ENCODE results near the gene FIGN.

The FIGN gene

GRCh38 chr2:163773276-163773675 is 37.5 kb upstream of the FIGN start:
- no peak for TF ChIP-seq CTCF (conservative IDR thresholded peaks at IDR 0.05)
- TF ChIP-seq ZFX (IDR thresholded peaks at IDR 0.05) = no peak
- H3K27ac ChIP-seq = no peak overlapping the region

DNA sequence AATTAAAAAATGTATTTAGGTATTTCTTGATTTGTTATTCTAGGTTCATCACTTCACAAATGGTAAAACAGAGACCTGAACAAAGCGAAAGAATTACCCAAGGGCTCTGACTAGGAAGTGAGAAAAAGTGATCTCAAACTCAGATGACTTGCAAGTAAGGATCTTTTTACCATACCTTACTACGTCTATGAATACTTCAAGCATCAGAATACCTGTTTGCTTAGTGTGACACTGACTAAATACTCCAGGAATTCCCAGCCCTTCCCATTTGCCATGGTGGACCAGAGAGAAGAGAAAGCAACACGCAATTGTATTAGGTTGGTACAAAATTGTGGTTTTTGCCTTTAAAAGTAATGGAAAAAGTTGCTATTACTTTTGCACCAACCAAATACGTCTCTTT is 35.8 kb upstream of the FIGN start:
- H3K27ac ChIP-seq = no peak overlapping the region
- TF ChIP-seq CTCF (conservative IDR thresholded peaks at IDR 0.05) (no peak), ZFX (IDR thresholded peaks at IDR 0.05) (no peak)

DNA sequence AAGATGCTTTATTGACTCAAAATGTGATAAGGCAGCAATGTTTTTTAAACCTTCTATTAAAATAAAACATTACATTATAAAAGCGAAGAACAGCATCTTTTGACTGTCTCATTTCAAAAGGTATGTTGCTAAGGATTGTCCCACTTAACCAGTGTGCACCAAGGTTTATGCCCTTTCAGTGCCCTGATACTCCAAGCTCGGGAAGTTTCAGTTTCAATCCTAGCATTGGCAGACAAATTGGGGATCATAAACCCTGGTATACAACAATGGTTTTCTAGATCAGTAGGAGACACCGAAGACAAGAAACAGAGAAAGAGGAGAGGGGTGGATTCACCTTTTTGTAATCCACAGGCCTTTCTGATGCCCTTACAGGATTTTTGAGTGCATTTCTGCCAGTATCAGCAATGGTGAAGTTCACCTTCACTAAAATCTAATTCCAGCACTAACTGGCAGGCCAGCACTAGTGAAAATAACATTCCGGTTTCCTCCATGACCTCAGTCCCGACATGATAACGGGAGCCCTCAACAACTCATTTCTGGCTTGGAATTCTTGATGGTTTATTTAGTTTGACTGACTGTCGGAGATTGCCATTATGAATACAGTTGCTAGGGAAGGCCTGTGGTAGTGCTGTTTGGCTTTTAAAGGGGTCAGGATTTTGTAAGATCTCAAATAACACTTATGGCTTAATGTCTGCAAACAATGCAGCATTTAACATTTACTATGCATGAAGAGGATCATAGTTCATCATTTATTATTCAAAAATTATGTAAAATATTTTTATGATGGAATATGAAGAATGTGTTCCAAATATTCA is 33.3 kb upstream of the FIGN start:
- H3K27ac ChIP-seq = no peak overlapping the region
- TF ChIP-seq CTCF (conservative IDR thresholded peaks at IDR 0.05) (no peak), ZFX (IDR thresholded peaks at IDR 0.05) (no peak)

DNA sequence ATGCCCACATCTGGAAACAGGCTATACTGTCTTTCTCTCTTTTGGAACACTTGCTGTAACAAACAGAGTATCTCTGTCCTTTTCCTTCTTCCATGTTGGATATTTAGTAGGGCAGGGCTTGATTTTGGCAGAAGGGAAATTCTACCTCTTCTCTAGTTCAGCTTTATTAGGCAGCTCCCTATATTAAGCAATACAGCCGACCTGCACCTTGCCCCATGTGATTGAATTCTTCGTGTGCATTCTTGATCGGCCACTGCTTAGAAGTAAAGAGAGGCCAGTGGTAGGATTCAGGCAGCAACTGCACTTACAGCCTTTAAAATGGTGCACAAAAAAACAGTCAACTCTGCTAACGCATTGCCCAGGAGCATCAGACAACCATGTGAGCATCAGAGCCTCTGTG is 31.3 kb upstream of the FIGN start:
- TF ChIP-seq ZFX (IDR thresholded peaks at IDR 0.05) (no peak), CTCF (conservative IDR thresholded peaks at IDR 0.05) (no peak)
- H3K27ac ChIP-seq = no peak overlapping the region

DNA sequence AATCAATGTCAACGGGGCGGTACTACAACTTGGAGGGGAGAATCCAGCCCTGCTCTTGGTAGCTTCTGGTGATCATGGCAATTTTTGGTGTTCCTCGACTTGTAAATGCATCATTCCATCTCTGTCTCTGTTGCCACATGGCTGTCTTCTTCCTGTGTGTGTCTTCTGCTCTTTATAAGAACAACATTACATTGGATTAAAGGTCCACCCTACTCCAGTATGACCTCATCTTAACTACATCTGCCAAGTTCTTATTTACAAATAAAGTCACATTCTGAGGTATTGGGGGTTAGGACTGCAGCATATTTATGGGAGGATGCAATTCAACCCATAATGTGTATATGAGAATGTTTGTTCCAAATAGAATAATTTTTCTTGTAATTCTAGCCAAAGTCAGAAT is 28.8 kb upstream of the FIGN start:
- TF ChIP-seq CTCF (conservative IDR thresholded peaks at IDR 0.05) (no peak), ZFX (IDR thresholded peaks at IDR 0.05) (no peak)
- H3K27ac ChIP-seq = no peak overlapping the region

DNA sequence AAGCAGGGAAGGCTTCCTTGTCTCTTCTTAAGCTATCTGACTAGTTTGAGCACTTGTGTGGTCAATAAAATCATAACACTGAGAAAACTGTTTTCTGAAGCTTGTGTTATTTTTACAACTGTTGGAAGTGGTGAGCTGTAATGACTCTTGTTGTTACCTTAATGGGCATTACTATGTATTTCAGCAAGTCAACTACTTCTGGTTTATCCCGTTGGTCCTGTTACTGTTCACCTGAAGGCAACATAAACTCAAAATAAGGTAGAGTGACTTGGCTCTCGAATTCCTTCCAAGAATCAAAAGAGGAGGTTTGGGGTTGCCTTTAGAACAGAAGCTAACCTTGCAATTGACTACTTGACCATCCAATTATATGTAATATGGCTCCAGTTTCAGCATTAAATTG is 23.2 kb upstream of the FIGN start:
- H3K27ac ChIP-seq = no peak overlapping the region
- TF ChIP-seq ZFX (IDR thresholded peaks at IDR 0.05) (no peak), CTCF (conservative IDR thresholded peaks at IDR 0.05) (no peak)

- TF ChIP-seq ZFX (IDR thresholded peaks at IDR 0.05) = no peak
- no peak for TF ChIP-seq CTCF (conservative IDR thresholded peaks at IDR 0.05)
- no peak overlapping the region for H3K27ac ChIP-seq
Measured at GRCh38 chr2:163757814-163758213, 22.0 kb upstream of the FIGN start.
